ENCODE data around the gene MTURN.

Gene MTURN

DNA sequence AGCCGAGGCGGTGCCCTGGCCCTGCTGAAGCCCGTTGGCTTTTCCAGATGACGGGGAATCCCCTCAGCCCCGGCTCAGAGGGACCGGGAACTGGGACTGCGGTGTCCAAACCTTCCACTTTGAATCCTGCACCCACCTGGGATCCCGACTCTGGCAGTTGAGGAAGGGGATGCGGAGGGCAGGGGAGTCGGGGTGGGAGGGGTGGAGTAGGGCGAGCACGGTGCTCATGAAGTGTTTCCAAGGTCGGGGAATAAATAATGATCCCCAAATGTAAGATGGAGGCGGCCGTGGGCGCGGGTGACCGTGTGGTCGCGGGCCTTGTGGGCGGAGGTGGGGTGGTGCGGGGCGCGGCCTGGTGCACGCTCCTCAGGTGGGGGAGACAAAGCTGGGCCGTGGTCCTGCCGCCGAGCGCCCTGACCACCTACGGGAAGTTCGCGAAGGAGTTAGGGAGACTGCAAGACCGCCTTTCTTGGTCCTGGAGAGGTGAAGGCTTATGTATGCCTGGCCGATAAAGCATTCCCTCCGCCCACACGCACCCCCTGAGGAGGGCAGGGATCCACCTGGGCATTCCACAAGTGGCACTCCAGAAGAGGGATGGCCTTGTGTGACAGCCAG is 1.4 kb downstream of the MTURN start:
- no peak for DNase-seq (ENCODE audit: low spot score)

DNA sequence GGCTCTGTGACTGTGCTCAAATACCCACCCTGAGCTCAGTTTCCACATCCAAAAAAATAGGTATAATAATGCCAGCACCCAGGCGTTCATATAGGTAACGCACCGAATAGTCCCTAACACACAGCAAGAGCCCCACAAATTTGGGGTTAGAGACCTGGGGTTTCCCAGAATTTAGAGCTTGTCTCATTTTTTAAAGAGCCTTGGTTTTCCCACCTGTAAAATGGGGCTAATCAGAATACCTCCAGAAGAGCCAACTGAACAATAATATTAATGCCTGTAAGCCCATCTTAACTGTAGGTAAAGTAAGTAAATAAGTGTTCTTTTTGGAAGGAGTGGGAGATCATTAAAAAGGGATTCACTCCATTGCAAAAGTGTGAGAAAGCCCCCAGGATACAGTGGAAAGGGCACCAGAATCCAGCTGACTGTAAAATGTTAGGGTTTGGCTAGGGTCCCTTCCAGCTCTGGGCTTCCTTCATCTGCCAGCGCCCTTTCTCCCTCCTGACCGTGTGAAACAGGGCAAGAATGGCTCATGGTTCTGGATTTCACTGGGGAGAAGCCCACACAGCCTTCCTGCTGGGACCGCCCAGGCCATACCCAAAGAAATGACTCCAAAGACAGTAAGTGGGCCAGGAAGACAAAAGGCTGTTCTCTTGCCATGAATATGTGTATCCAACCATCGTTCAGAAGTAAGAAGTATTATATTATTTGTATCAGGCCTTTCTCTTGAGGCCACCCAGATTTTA is 2.1 kb downstream of the MTURN start:
- no peak for DNase-seq (ENCODE audit: low spot score)

DNA sequence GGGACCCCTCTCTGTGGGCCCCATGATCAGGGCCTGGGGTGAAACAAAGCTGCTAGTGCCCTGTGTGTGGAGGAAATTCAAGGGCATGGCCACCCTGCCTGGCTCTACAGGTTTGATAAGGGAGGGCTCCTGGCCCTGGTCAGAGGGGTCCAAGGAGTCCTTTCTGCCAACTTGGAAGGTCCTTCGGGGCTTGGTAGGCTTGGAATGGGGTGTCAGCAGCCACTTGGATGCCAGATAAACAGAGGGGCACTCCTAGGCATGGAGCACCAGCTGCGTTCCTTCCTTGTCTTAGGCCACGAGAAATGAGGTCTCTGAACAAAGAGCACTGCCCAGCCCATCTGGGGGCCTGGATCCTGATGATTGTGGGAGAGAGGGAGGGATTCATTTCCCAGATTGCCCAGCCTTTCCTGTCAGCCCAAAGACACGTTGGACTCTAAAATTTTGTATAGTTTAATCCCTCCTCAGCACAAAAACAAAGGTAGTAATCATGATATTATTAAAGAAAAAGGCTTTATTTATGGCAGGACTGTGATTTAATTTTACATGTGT is 5.1 kb downstream of the MTURN start:
- DNase-seq (ENCODE audit: low spot score), result no peak

DNA sequence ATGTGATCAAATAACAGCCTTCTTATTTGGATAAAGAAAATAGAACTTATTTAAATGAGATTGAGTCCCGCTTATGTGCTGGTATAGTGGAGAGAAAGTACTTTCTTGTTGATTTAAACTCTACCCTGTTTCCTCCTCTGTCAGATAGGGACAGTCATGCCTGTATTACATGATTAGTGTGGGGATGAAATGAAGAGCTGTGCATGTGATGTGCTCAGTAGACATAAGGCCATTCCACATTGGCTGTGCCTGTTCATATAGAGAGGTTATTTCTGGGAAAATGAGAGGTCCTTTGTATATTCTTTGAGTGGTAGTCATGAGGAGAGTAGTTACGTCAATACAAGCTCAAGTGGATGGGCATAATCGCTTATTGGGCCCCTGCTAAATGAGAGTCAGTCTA is 5.7 kb downstream of the MTURN start:
- no peak for DNase-seq (ENCODE audit: low spot score)

- no peak for DNase-seq (ENCODE audit: low spot score)
These were observed 7.9 kb downstream of the MTURN start for GRCh38 chr7:30142710-30143109.

- no peak for DNase-seq (ENCODE audit: low spot score)
These were observed 9.0 kb downstream of the MTURN start for GRCh38 chr7:30143748-30144251.

GRCh38 chr7:30144657-30145306 is 10.0 kb downstream of the MTURN start:
- DNase-seq (ENCODE audit: low spot score), result no peak

DNA sequence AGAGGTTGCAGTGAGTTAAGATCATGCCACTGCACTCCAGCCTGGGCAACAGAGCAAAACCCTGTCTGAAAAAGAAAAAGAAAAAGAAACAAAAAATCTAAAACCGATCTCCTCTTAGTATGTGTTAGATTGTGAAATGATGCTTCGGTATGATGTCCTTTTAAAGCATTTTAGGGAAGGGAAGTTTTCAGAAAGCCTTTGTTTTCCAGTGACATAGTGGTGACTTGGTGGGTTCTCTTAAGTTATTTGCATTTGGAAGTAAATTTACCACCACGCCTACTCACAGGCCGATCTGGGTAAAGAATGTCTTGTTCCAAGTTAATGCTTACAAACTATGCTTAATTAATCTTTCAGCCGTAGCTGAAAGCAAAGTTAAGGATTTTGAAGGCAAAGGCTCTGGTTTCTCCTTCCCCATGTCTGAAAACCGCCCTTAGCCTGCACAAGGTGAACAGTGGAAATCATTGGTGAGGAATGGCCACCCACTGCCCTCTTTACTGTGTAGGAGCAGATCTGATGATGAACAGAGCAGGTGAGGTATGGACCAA is 10.7 kb downstream of the MTURN start:
- no peak for DNase-seq (ENCODE audit: low spot score)

GRCh38 chr7:30146127-30146612 is 11.4 kb downstream of the MTURN start:
- DNase-seq (ENCODE audit: low spot score), result no peak

- DNase-seq (ENCODE audit: low spot score), result no peak
These were observed 12.4 kb downstream of the MTURN start for GRCh38 chr7:30147223-30147622.

- DNase-seq (ENCODE audit: low spot score), result no peak
These were observed 13.0 kb downstream of the MTURN start for GRCh38 chr7:30147785-30148184.

DNA sequence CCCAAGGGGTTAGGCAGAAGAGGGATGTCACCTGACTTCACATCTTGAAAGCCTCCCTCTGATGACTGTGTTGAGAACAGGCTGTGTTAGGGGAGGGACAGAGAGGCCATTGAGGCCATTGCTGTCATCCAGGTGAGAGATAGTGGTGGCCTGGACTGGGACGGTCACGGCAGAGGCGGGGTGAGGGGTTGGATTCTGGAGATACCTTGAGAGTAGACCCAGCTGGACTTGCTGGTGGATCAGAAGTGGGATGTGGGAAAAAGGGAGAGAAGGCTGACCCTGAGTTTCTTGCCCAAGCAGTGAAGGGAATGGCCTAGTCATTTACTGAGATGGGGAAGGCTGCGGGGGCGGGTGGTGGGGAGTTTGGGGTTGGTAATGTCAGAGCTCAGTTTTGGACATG is 13.6 kb downstream of the MTURN start:
- no peak for DNase-seq (ENCODE audit: low spot score)

DNA sequence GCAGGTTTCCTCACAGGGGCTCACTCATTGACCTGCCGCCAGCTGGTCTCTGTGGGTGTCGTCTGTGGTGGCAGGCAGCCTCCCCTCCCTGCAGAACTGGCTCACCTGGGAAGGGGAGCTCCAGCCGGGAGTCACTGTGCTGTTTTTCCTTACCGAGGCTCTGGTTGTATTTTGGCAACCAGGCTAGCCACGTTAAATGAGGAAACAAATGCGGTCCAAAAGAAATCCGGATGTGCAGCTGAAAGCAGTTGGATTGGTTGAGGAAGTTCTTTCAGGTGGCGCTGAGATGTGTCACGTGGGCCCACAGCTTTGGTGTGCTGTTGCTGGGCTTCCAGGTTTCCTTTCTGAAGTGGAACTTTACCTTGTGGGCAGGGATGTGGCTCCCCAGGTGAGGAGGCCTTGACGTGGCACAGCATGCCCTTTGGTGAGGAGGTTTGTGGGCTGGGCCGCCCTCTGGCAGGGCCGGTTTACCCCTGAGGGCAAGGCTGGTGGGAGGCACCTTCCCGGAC is 14.2 kb downstream of the MTURN start:
- DNase-seq (ENCODE audit: low spot score), result no peak

GRCh38 chr7:30149640-30150272 is 15.0 kb downstream of the MTURN start:
- DNase-seq (ENCODE audit: low spot score), result no peak

DNA sequence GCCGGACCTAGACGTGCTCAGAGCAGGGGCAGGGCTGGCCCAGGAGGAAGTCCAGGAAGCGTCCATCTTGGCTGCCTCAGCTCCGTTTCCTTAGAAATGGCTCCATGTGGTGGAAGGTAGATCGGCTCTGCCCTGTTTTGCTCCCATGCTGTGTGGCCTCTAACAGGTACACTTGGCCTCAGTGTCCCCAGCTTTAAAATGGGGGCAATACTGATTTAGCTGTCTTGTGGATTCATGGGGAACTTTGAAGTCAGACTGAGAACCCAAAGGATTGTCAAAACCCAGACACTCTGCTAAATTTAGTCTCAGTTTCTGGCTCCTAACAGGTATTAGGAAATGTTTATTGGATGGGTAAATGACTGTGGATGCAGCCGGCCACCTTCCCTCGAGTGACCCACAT is 15.9 kb downstream of the MTURN start:
- no peak for DNase-seq (ENCODE audit: low spot score)

DNA sequence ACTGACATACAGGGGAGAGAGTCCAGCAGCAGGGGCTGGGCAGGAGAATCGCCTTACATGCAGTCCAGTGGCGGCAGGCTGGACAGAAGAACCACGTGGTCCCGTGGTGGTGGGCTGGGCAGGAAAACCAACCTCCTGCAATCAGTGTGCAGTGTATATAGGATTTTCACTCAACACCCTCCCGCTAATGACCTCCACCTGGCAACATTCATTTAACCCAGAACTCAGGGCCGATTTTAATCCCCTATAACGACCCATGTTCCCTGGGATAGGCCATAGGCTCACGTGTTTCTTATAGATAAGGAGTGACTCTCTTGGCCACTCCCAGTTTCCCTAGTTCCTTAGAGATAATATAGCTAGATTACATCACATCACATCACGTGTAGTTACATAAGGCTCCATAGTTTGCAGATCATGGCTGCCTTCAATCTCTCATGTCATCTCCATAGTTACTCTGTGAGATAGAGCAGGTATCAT is 19.4 kb downstream of the MTURN start:
- no peak for DNase-seq (ENCODE audit: low spot score)

DNA sequence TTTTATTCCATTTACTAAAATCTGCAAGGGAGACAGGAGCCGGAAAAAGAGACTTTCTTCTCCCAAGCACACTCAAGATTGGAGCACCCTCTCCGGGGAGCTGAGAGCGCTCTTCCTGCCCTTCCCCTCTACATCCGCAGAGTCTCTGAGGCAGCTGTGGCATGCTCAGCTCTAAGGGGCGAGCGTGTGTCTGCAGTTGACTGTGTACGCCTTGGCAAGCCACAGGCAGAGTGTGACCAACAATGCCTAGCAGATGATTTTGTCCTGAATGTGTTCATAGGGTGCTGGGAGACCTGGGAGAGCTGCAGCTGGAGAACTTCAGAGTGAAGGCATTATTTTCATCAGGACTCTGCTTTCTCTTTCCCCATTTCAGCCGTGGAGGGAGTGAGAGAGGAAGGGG is 20.7 kb downstream of the MTURN start:
- DNase-seq (ENCODE audit: low spot score), result no peak

- no peak for DNase-seq (ENCODE audit: low spot score)
These were observed 22.4 kb downstream of the MTURN start for GRCh38 chr7:30157204-30157603.

DNA sequence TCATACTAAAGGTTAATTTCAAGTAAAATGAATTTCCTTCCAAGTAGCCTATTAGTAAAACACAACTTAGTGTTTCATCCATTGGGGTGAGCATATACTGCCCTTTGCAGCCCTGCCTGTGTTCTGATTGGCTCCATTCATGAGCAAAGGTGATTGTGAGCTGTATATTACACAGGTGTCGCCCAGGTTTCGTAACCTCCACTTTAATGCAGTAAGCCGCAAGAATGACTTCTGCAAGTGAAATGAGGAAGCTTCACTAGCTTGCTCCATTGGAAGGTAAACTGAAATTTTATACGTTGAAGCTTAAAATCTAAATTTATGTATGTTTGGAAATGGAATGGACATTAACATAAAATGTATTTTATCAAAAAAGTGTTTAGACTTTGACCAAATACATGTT is 24.4 kb downstream of the MTURN start:
- DNase-seq (ENCODE audit: low spot score), result no peak

DNA sequence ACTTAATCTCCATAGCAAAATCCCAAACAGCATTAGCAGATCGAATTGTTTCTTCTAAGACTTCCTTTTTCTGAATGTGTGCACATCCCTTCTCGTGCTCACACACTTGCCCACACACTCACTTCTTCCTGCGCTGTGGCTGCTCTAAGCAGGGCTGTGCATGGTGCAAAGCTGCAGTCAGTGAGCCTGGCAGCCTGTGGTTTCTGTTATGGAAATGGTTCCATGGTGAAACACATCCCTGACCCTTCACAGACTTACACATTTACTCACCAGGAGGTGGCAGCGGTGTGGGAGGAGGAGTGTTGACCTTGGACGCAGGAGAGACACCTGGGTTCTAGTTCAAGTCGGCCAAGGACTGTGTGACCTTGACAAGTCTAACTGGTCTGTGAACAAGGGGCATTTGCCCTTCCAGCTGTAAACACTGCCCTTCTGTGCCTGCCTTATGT is 24.9 kb downstream of the MTURN start:
- no peak for DNase-seq (ENCODE audit: low spot score)

DNA sequence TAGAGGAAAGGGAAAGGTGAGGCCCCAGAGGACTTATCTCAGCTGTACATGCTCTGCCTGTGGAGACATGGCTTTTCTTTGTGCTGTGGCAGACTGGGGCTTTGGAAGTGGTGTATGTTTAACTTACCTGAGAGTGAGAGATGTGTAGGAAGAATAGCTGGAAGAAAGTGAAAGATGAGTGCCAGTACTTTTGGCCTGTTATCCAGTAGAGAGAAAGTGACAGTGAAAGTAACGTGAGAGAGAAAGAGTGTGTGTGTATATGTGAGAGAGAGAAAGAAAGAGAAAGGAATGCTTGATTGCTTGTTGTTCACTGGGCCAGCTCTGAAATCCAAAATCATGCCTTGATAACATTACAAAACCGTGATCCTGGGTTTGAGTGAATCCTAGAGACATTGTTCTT is 25.5 kb downstream of the MTURN start:
- no peak for DNase-seq (ENCODE audit: low spot score)

DNA sequence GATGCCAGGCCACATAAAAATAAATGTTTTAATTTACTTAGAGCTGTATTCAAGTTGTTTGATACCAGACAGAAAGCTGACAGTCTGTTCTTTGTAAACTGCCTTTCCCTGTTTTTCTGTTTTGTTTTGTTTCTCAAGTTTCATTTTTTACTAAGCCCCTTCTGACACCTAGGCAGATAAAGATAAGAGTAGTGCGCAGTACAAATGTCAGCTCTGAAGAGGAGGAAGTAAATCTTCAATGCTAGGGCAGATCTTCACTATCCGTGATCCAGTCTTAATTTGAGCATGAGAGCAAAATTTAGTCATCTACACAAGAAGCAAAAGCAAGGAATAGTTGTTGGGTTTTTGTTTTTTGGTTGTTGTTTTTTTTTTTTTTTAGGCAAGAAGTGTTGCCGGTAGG is 27.3 kb downstream of the MTURN start:
- DNase-seq (ENCODE audit: low spot score), result no peak

All from left forelimb (tissue), 1 donor.